ENCODE data around the gene NUB1.

DNA sequence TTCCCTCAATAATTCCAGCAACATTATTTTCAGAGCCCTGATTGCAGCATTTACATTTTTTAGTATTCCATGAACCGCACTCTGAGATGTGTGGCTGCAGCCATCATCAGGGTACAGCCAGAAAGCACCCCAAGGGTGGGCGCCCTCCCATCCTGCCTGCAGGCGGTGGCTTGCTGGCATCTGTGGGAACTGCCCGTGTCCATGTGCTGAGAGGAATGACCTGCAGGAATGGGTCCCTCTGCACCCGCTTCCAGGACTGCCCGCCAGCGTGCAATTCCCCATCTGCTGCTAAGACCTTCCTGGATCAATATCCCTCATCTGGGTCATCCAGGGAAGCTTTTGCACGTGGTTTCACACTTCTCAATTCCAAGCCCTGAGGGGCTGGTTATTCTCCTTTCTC is 32.8 kb upstream of the NUB1 start:
- TF ChIP-seq, protein P1, sequence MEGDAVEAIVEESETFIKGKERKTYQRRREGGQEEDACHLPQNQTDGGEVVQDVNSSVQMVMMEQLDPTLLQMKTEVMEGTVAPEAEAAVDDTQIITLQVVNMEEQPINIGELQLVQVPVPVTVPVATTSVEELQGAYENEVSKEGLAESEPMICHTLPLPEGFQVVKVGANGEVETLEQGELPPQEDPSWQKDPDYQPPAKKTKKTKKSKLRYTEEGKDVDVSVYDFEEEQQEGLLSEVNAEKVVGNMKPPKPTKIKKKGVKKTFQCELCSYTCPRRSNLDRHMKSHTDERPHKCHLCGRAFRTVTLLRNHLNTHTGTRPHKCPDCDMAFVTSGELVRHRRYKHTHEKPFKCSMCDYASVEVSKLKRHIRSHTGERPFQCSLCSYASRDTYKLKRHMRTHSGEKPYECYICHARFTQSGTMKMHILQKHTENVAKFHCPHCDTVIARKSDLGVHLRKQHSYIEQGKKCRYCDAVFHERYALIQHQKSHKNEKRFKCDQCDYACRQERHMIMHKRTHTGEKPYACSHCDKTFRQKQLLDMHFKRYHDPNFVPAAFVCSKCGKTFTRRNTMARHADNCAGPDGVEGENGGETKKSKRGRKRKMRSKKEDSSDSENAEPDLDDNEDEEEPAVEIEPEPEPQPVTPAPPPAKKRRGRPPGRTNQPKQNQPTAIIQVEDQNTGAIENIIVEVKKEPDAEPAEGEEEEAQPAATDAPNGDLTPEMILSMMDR (IDR thresholded peaks at IDR 0.05; ENCODE audit: low read depth, low read length, poor library complexity, severe bottlenecking) = no peak
- no peak for TF ChIP-seq EZH2phosphoT487 (IDR thresholded peaks at IDR 0.05; ENCODE audit: borderline replicate concordance, low read length)
